Smooth muscle cell (in vitro differentiated cells): ENCODE results near the gene ATG5. TPM values are rescaled to one million over a fixed set of nuclear protein-coding genes. Genes with fewer than 3 reads are reported as not detected.
A peak's percentile ranks its signal among the peaks of the same experiment; 100 is the strongest.

ENCODE experiments used
- DNase-seq: peaks from one replicate; lab custom pipeline; 2025; ENCODE audit not compliant: unreplicated experiment; lab: John Stamatoyannopoulos, UW
- H2AFZ ChIP-seq: fragments of 200-600 bp; sonication (generic); 2 replicates; pipeline ENCODE4 v1.6.0; 2016; ENCODE audit warnings: antibody characterized with exemption, low read depth, mild to moderate bottlenecking
- H3F3A ChIP-seq: fragments of 200-600 bp; sonication (generic); 2 replicates; pipeline ENCODE4 v1.6.0; 2017; ENCODE audit warnings: antibody characterized with exemption, low read depth
- H3K27ac ChIP-seq: fragments of 200-600 bp; sonication (generic); 2 replicates; pipeline ENCODE4 v1.5.1; 2016; ENCODE audit warnings: low read depth, mild to moderate bottlenecking
- H3K27me3 ChIP-seq: fragments of 200-600 bp; sonication (generic); 2 replicates; pipeline ENCODE4 v1.6.1; 2016; ENCODE audit warnings: low read depth, mild to moderate bottlenecking
- H3K36me3 ChIP-seq: fragments of 200-600 bp; sonication (generic); 2 replicates; pipeline ENCODE4 v1.5.1; 2016; ENCODE audit warnings: low read depth
- H3K4me1 ChIP-seq: fragments of 200-600 bp; sonication (generic); 2 replicates; pipeline ENCODE4 v1.5.1; 2016; ENCODE audit warnings: low read depth
- H3K4me2 ChIP-seq: fragments of 200-600 bp; sonication (generic); 2 replicates; pipeline ENCODE4 v1.6.0; 2016; ENCODE audit warnings: mild to moderate bottlenecking
- H3K4me3 ChIP-seq: fragments of 200-600 bp; sonication (generic); 2 replicates; pipeline ENCODE4 v1.5.1; 2016; ENCODE audit warnings: mild to moderate bottlenecking
- H3K79me2 ChIP-seq: fragments of 200-600 bp; sonication (generic); 2 replicates; pipeline ENCODE4 v1.6.0; 2016; ENCODE audit warnings: low read depth, mild to moderate bottlenecking
- H3K9ac ChIP-seq: fragments of 200-600 bp; sonication (generic); 2 replicates; pipeline ENCODE4 v1.6.0; 2016; ENCODE audit warnings: low read depth
- H3K9me3 ChIP-seq: fragments of 200-600 bp; sonication (generic); replicated peaks from 2 replicates; pipeline ENCODE4 v1.5.1; 2016; ENCODE audit warnings: low read depth
- H4K20me1 ChIP-seq: fragments of 200-600 bp; sonication (generic); 2 replicates; pipeline ENCODE4 v1.6.0; 2016; ENCODE audit warnings: low read depth
- WGBS: methylation state at CpG from one replicate; pipeline ENCODE4 v1.1.7; 2016; ENCODE audit warnings: low lambda C conversion rate; 5-methylcytosine and 5-hydroxymethylcytosine counted together
- polyA plus RNA-seq: library from polyadenylated mRNA; unstranded; fragments of >200 nt; fragmentation: Nextera tagmentation; extraction: Ambion mirVana; gene quantifications from 2 replicates; pipeline ENCODE4 v1.2.1, GENCODE V29; 2016
- total RNA-seq: library from RNA; depleted of rRNA; stranded (reverse); fragments of >200 nt; gene quantifications from 2 replicates; pipeline ENCODE4 v1.2.3, GENCODE V29; 2014
- TF ChIP-seq, protein P1 (sequence below): fragments of 200-600 bp; sonication (generic); IDR thresholded peaks from 2 replicates; pipeline ENCODE4 v1.5.1; 2017; ENCODE audit warnings: borderline replicate concordance, mild to moderate bottlenecking, antibody characterized with exemption; ENCODE audit not compliant: insufficient read depth, poor library complexity, severe bottlenecking

Gene ATG5
- total and polyA plus RNA-seq, 2 experiments from 2014 or later, result 33.7 to 34.4 TPM

DNA sequence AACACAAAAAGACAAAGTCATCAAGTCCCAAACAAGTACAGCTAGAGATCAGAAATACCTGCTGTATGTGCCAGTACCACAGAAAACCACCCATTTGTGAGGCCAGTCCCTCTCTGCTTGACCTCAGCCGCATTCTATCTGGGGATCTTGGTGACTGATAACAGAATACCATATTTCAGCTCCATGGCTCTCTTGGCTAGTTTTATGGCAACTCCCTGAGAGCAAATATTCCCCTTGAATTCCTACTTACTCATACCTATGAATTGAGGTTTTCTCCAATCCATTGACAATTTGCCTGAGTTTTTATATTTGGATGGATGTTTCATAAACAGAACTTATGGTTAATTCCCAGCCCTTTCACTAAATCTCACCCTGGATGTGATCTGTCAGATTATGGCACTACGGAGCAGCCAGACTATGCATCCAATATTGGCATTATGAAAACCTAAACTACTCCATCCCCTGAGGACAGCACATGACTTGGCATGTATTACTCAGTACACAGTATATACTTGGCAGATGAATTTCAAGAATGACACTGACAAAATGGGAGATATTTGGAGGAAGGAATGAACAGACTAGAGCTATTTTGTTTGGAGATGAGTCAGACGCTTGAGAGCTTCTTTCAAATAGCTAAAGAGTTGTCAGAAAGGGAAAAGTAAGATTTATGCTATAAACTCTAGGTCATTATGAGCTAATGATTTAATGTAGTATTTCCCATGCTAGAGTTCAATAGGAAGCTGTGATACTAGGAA is 143.7 kb downstream of the ATG5 start:
- Histone ChIP-seq H3K27me3 (no peaks in the 10 kb centered on the region), H3K36me3 (no peaks in the 10 kb centered on the region), H3K4me3 (no peak overlapping the region), H3K4me1 (no peaks in the 10 kb centered on the region), H3F3A (no peaks in the 10 kb centered on the region), H3K9me3 (no peaks in the 10 kb centered on the region), H3K9ac (no peak overlapping the region), H4K20me1 (no peaks in the 10 kb centered on the region), H3K27ac (peak overlapping the region; percentile 19), H3K4me2 (no peak overlapping the region), H3K79me2 (no peaks in the 10 kb centered on the region), H2AFZ (no peak overlapping the region)
- TF ChIP-seq, protein P1, sequence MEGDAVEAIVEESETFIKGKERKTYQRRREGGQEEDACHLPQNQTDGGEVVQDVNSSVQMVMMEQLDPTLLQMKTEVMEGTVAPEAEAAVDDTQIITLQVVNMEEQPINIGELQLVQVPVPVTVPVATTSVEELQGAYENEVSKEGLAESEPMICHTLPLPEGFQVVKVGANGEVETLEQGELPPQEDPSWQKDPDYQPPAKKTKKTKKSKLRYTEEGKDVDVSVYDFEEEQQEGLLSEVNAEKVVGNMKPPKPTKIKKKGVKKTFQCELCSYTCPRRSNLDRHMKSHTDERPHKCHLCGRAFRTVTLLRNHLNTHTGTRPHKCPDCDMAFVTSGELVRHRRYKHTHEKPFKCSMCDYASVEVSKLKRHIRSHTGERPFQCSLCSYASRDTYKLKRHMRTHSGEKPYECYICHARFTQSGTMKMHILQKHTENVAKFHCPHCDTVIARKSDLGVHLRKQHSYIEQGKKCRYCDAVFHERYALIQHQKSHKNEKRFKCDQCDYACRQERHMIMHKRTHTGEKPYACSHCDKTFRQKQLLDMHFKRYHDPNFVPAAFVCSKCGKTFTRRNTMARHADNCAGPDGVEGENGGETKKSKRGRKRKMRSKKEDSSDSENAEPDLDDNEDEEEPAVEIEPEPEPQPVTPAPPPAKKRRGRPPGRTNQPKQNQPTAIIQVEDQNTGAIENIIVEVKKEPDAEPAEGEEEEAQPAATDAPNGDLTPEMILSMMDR, result no peak
- DNase-seq, result no peak
- 78% methylated on average over 3 of the region's 3 CpGs for WGBS

GRCh38 chr6:106180208-106180607 is 145.4 kb downstream of the ATG5 start:
- no peaks in the 10 kb centered on the region for H3K27me3 ChIP-seq
- no peaks in the 10 kb centered on the region for H4K20me1 ChIP-seq
- no peaks in the 10 kb centered on the region for H3K9me3 ChIP-seq
- H3K9ac ChIP-seq, result no peak overlapping the region
- no peak overlapping the region for H3K4me2 ChIP-seq
- H3K4me3 ChIP-seq, result no peak overlapping the region
- WGBS, result 97% methylated on average over 4 of the region's 4 CpGs
- H3K36me3 ChIP-seq, result no peaks in the 10 kb centered on the region
- H3K27ac ChIP-seq, result no peak overlapping the region
- H2AFZ ChIP-seq, result no peak overlapping the region
- no peak for DNase-seq
- no peaks in the 10 kb centered on the region for H3K4me1 ChIP-seq
- TF ChIP-seq, protein P1, result no peak
- H3F3A ChIP-seq, result no peaks in the 10 kb centered on the region
- no peaks in the 10 kb centered on the region for H3K79me2 ChIP-seq

DNA sequence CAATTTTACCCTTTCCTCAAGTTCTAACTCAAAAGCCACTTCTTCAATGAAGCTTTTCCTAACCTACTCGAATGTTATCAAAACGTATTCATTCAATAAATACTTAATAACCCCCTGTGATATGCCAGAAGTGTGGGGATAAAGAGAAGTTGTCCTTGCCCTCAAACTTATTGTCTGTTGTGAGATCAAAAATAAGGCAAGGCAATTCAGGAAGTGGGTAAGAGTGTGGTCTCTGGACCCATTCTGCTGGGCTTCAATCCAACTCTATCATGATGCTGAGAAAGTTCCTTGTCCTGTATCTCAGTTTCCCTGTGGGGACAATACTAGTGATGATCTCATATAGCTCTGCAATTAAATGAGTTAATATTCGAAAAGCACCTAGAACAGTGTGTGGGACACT is 146.7 kb downstream of the ATG5 start:
- Histone ChIP-seq H3K27ac (no peak overlapping the region), H3K4me1 (no peaks in the 10 kb centered on the region), H3K9ac (no peak overlapping the region), H3K79me2 (no peaks in the 10 kb centered on the region), H4K20me1 (no peaks in the 10 kb centered on the region), H3K4me3 (no peak overlapping the region), H3K27me3 (no peaks in the 10 kb centered on the region), H3K4me2 (no peak overlapping the region), H3K9me3 (no peaks in the 10 kb centered on the region), H3K36me3 (no peaks in the 10 kb centered on the region), H3F3A (no peaks in the 10 kb centered on the region), H2AFZ (no peak overlapping the region)
- TF ChIP-seq, protein P1, result no peak
- 84% methylated on average over 3 of the region's 3 CpGs for WGBS
- no peak for DNase-seq

- TF ChIP-seq, protein P1, result no peak
- Histone ChIP-seq H3K36me3 (no peaks in the 10 kb centered on the region), H3K9ac (no peak overlapping the region), H3F3A (no peaks in the 10 kb centered on the region), H4K20me1 (no peaks in the 10 kb centered on the region), H3K27ac (no peak overlapping the region), H3K4me2 (no peak overlapping the region), H3K79me2 (no peaks in the 10 kb centered on the region), H3K4me3 (no peak overlapping the region), H2AFZ (no peak overlapping the region), H3K9me3 (no peaks in the 10 kb centered on the region), H3K4me1 (no peaks in the 10 kb centered on the region), H3K27me3 (no peaks in the 10 kb centered on the region)
- DNase-seq, result no peak
- WGBS, result 65% methylated on average over 2 of the region's 2 CpGs
Observed at GRCh38 chr6:106177786-106178185, 147.8 kb downstream of the ATG5 start.
